ENCODE data around the gene SPON1. TPM values are rescaled to one million over a fixed set of nuclear protein-coding genes. Genes with fewer than 3 reads are reported as not detected.
"Not testable (repeated sequence)": the region's sequence is repeated elsewhere in the genome, so short reads cannot be mapped to it uniquely, and the experiment has no call there.

Gene SPON1
- polyA plus RNA-seq, 6 donors from 2014 or later = 0.49 to 1.1 (median 0.85) TPM; not detected in 1

- ATAC-seq (ENCODE audit: low read depth in 2 of 2) (peak; percentile 48 to 70), DNase-seq (peak; percentile 60)
- Mint-ChIP-seq H3K27me3 (peaks cover 15 to 36% (median 32%) of the 10 kb centered on the region in 3 donors), H3K36me3 (no peaks in the 10 kb centered on the region), H3K9me3 (no peaks in the 10 kb centered on the region), H3K4me3 (peak overlapping the region in 7 of 8 donors; percentile 8 to 79 (median 56)), H3K27ac (peak overlapping the region in 1 of 6 donors; percentile 23), H3K4me1 (peaks cover 10 to 21% (median 15%) of the 10 kb centered on the region in 3 donors)
Observed at GRCh38 chr11:14249121-14249963, 286.8 kb downstream of the SPON1 start.

- peaks cover 10 to 21% (median 15%) of the 10 kb centered on the region in 3 donors for H3K4me1 Mint-ChIP-seq
- no peaks in the 10 kb centered on the region for H3K9me3 Mint-ChIP-seq
- no peak overlapping the region for H3K27ac Mint-ChIP-seq
- no peaks in the 10 kb centered on the region for H3K36me3 Mint-ChIP-seq
- DNase-seq = no peak
- H3K4me3 Mint-ChIP-seq = no peak overlapping the region
- no peak for ATAC-seq (ENCODE audit: low read depth in 2 of 2)
- H3K27me3 Mint-ChIP-seq = peaks cover 10 to 35% (median 26%) of the 10 kb centered on the region in 3 donors
Observed at GRCh38 chr11:14251754-14252153, 289.2 kb downstream of the SPON1 start.

- DNase-seq; H3K9me3 Mint-ChIP-seq; H3K27ac Mint-ChIP-seq; H3K4me3 Mint-ChIP-seq; H3K36me3 Mint-ChIP-seq; ATAC-seq (ENCODE audit: low read depth in 2 of 2): not testable (repeated sequence)
- peaks cover 7 to 28% (median 21%) of the 10 kb centered on the region in 3 donors for H3K27me3 Mint-ChIP-seq
- peaks cover 10 to 19% (median 15%) of the 10 kb centered on the region in 3 donors for H3K4me1 Mint-ChIP-seq
Observed at GRCh38 chr11:14252501-14252900, 290.0 kb downstream of the SPON1 start.

GRCh38 chr11:14253421-14253820, 290.9 kb downstream of the SPON1 start:
- Mint-ChIP-seq H3K27me3 (peaks cover 0 to 20% (median 15%) of the 10 kb centered on the region in 3 donors), H3K36me3 (no peaks in the 10 kb centered on the region), H3K9me3 (no peaks in the 10 kb centered on the region), H3K4me1 (peaks cover 9 to 10% (median 10%) of the 10 kb centered on the region in 3 donors), H3K27ac (no peak overlapping the region), H3K4me3 (no peak overlapping the region)
- DNase-seq = no peak
- no peak for ATAC-seq (ENCODE audit: low read depth in 2 of 2)

GRCh38 chr11:14253840-14254239, 291.3 kb downstream of the SPON1 start:
- no peak for DNase-seq
- H3K27me3 Mint-ChIP-seq = peaks cover 0 to 20% (median 11%) of the 10 kb centered on the region in 3 donors
- H3K9me3 Mint-ChIP-seq = no peaks in the 10 kb centered on the region
- no peak for ATAC-seq (ENCODE audit: low read depth in 2 of 2)
- no peak overlapping the region for H3K4me3 Mint-ChIP-seq
- H3K4me1 Mint-ChIP-seq = peaks cover 5 to 7% (median 5%) of the 10 kb centered on the region in 3 donors
- peak overlapping the region in 1 of 6 donors; percentile 59 for H3K27ac Mint-ChIP-seq
- no peaks in the 10 kb centered on the region for H3K36me3 Mint-ChIP-seq

- no peaks in the 10 kb centered on the region for H3K36me3 Mint-ChIP-seq
- DNase-seq = no peak
Observed at GRCh38 chr11:14254533-14255237, 292.2 kb downstream of the SPON1 start.

GRCh38 chr11:14255238-14255534, 292.7 kb downstream of the SPON1 start:
- H3K9me3 Mint-ChIP-seq = no peaks in the 10 kb centered on the region
- no peak overlapping the region for H3K4me3 Mint-ChIP-seq
- peaks cover 0 to 20% (median 4%) of the 10 kb centered on the region in 3 donors for H3K27me3 Mint-ChIP-seq
- ATAC-seq (ENCODE audit: low read depth in 2 of 2) (no peak), DNase-seq (no peak)
- H3K36me3 Mint-ChIP-seq = no peaks in the 10 kb centered on the region
- peak overlapping the region in 1 of 6 donors; percentile 78 for H3K27ac Mint-ChIP-seq
- peaks cover 0 to 4% (median 0%) of the 10 kb centered on the region in 3 donors for H3K4me1 Mint-ChIP-seq

More at GRCh38 chr11:14254533-14255237, 292.2 kb downstream of the SPON1 start:
- Mint-ChIP-seq H3K4me1 (peaks cover 0 to 3% (median 0%) of the 10 kb centered on the region in 3 donors), H3K9me3 (no peaks in the 10 kb centered on the region), H3K4me3 (no peak overlapping the region), H3K27me3 (peaks cover 0 to 20% (median 4%) of the 10 kb centered on the region in 3 donors), H3K27ac (no peak overlapping the region)
- ATAC-seq (ENCODE audit: low read depth in 2 of 2) = no peak

- H3K27me3 Mint-ChIP-seq = peaks cover 0 to 10% (median 0%) of the 10 kb centered on the region in 3 donors
- H3K27ac Mint-ChIP-seq = peak overlapping the region in 1 of 6 donors; percentile 52
- peaks cover 2 to 6% (median 5%) of the 10 kb centered on the region in 3 donors for H3K4me1 Mint-ChIP-seq
- ATAC-seq (ENCODE audit: low read depth in 2 of 2) (no peak), DNase-seq (no peak)
- no peaks in the 10 kb centered on the region for H3K9me3 Mint-ChIP-seq
- H3K36me3 Mint-ChIP-seq = no peaks in the 10 kb centered on the region
- peak overlapping the region in 1 of 8 donors; percentile 24 for H3K4me3 Mint-ChIP-seq
Observed at GRCh38 chr11:14258221-14258935, 295.9 kb downstream of the SPON1 start.

GRCh38 chr11:14259186-14259784, 296.8 kb downstream of the SPON1 start:
- no peak for ATAC-seq (ENCODE audit: low read depth in 2 of 2)
- no peaks in the 10 kb centered on the region for H3K36me3 Mint-ChIP-seq
- H3K9me3 Mint-ChIP-seq = no peaks in the 10 kb centered on the region
- H3K4me3 Mint-ChIP-seq = no peak overlapping the region
- H3K27ac Mint-ChIP-seq = no peak overlapping the region
- no peak for DNase-seq
- H3K4me1 Mint-ChIP-seq = peaks cover 6 to 11% (median 7%) of the 10 kb centered on the region in 3 donors
- peaks cover 0 to 4% (median 0%) of the 10 kb centered on the region in 3 donors for H3K27me3 Mint-ChIP-seq

GRCh38 chr11:14259878-14260277, 297.4 kb downstream of the SPON1 start:
- ATAC-seq (ENCODE audit: low read depth in 2 of 2) (no peak), DNase-seq (no peak)
- Mint-ChIP-seq H3K9me3 (peaks cover 0 to 4% (median 0%) of the 10 kb centered on the region in 7 donors), H3K27me3 (no peaks in the 10 kb centered on the region), H3K27ac (peak overlapping the region in 1 of 6 donors; percentile 36), H3K4me3 (peak overlapping the region in 1 of 8 donors; percentile 29), H3K4me1 (peaks cover 6 to 15% (median 7%) of the 10 kb centered on the region in 3 donors), H3K36me3 (peaks cover 0 to 6% of the 10 kb centered on the region in 2 donors)

- peaks cover 6 to 15% (median 7%) of the 10 kb centered on the region in 3 donors for H3K4me1 Mint-ChIP-seq
- DNase-seq = no peak
- H3K4me3 Mint-ChIP-seq = no peak overlapping the region
- peaks cover 0 to 14% of the 10 kb centered on the region in 2 donors for H3K36me3 Mint-ChIP-seq
- H3K9me3 Mint-ChIP-seq = peaks cover 0 to 4% (median 0%) of the 10 kb centered on the region in 7 donors
- H3K27me3 Mint-ChIP-seq = no peaks in the 10 kb centered on the region
- peak overlapping the region in 1 of 6 donors; percentile 7 for H3K27ac Mint-ChIP-seq
- ATAC-seq (ENCODE audit: low read depth in 2 of 2) = no peak
Observed at GRCh38 chr11:14261066-14261465, 298.5 kb downstream of the SPON1 start.

- H3K27me3 Mint-ChIP-seq = no peaks in the 10 kb centered on the region
- H3K4me1 Mint-ChIP-seq = peaks cover 6 to 15% (median 7%) of the 10 kb centered on the region in 3 donors
- H3K4me3 Mint-ChIP-seq = peak overlapping the region in 3 of 8 donors; percentile 15 to 66 (median 41)
- H3K36me3 Mint-ChIP-seq = peaks cover 0 to 14% of the 10 kb centered on the region in 2 donors
- H3K27ac Mint-ChIP-seq = peak overlapping the region in 3 of 6 donors; percentile 9 to 85 (median 20)
- no peak for DNase-seq
- peaks cover 0 to 4% (median 0%) of the 10 kb centered on the region in 7 donors for H3K9me3 Mint-ChIP-seq
- ATAC-seq (ENCODE audit: low read depth in 2 of 2) = no peak
Observed at GRCh38 chr11:14262271-14262846, 299.8 kb downstream of the SPON1 start.

All from naive B cell (primary cell).